Measurements from ENCODE around the gene C4orf36. TPM values are rescaled to one million over a fixed set of nuclear protein-coding genes. Genes with fewer than 3 reads are reported as not detected.

Gene C4orf36
- total RNA-seq, 1 donor from 2014 or later, result not detected

DNA sequence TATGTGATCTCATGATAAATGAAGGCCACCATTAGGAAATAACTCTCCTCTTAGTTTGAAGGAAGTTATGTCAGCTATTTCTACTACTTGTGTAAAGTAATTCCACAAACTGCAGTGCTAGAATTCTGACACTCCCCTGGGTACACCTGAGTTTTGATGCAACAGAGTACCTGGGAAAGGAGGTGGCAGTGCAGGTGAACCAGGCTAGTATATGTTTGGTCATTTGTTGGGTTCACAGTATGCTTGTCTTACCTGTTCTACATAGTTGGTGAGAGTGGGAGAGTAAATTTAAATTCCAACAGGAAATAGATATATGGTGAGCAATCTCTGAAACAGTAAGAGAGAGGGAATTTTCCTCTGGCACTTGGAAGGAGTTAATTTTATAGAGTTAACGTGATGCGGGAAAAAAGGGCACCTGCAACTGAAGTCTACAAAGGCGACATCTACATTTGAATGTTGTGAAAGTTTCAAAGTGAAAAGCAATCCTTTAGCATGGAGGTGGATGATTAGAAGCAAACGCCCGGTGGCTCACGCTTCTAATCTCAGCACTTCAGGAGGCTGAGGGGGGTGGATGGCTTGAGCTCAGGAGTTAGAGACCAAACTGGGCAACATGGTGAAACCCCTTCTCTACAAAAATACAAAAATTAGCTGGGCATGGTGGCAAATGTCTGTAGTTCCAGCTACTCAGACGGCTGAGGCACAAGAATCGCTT is 34.7 kb downstream of the C4orf36 start:
- H3K4me1 Mint-ChIP-seq, result no peaks in the 10 kb centered on the region
- TF ChIP-seq, protein P1, sequence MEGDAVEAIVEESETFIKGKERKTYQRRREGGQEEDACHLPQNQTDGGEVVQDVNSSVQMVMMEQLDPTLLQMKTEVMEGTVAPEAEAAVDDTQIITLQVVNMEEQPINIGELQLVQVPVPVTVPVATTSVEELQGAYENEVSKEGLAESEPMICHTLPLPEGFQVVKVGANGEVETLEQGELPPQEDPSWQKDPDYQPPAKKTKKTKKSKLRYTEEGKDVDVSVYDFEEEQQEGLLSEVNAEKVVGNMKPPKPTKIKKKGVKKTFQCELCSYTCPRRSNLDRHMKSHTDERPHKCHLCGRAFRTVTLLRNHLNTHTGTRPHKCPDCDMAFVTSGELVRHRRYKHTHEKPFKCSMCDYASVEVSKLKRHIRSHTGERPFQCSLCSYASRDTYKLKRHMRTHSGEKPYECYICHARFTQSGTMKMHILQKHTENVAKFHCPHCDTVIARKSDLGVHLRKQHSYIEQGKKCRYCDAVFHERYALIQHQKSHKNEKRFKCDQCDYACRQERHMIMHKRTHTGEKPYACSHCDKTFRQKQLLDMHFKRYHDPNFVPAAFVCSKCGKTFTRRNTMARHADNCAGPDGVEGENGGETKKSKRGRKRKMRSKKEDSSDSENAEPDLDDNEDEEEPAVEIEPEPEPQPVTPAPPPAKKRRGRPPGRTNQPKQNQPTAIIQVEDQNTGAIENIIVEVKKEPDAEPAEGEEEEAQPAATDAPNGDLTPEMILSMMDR (IDR thresholded peaks at IDR 0.05), result no peak
- ATAC-seq (ENCODE audit: low read depth) (no peak), DNase-seq (no peak)
- POLR2A ChIA-PET, result no interaction called here
- no peaks in the 10 kb centered on the region for H3K9me3 Mint-ChIP-seq
- no peaks in the 10 kb centered on the region for H3K36me3 Mint-ChIP-seq (ENCODE audit: low read depth)
- H3K4me3 Mint-ChIP-seq, result no peak overlapping the region
- intact Hi-C loops (cut with micrococcal nuclease), result no loop called here
- no peak overlapping the region for H3K27ac Mint-ChIP-seq
- no peaks in the 10 kb centered on the region for H3K27me3 Mint-ChIP-seq
- CTCF ChIA-PET, result no interaction called here

DNA sequence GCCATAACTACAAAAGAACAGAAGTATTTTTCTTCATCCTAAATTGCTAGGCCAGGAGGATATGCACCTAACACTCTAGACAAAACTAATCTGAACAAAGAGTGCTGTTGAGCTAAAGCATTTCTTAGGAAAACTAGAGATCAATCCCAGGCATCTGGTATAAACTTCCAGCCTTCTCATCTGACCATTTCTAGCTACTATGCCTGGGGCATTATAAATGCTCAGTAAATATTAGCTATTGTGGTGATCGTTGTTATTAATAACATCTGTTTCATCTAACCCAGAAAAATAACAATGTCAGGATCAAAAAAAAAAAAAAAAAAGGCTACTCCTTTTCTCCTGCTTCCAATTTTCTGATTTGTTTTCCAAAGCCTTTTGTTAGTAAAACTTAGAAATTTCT is 35.3 kb downstream of the C4orf36 start:
- H3K36me3 Mint-ChIP-seq (ENCODE audit: low read depth), result no peaks in the 10 kb centered on the region
- no peak overlapping the region for H3K27ac Mint-ChIP-seq
- intact Hi-C loops (cut with micrococcal nuclease), result no loop called here
- TF ChIP-seq, protein P1 (IDR thresholded peaks at IDR 0.05), result no peak
- no peaks in the 10 kb centered on the region for H3K9me3 Mint-ChIP-seq
- ChIA-PET POLR2A (no interaction called here), CTCF (no interaction called here)
- H3K27me3 Mint-ChIP-seq, result no peaks in the 10 kb centered on the region
- DNase-seq (no peak), ATAC-seq (ENCODE audit: low read depth) (no peak)
- no peak overlapping the region for H3K4me3 Mint-ChIP-seq
- no peaks in the 10 kb centered on the region for H3K4me1 Mint-ChIP-seq

DNA sequence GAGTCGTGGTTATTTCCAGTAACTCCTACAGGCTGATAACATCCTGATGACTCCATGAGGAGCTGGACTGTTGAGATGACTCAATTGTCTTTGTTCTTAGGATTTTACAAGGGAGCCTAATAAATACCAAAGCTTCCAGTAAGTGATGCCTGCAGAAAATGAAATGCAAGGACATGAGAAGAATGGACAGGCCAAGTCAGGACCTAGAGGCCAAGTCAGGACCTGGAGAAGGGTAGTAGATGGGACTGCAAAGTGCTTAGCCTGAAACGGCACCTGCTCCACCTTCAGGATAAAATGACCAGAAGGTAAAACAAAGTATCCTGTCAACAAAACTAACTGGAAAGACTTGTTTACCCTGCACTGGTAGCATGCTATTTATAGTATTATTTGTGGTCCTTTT is 36.6 kb downstream of the C4orf36 start:
- TF ChIP-seq, protein P1 (IDR thresholded peaks at IDR 0.05), result no peak
- intact Hi-C loops (cut with micrococcal nuclease), result no loop called here
- no peaks in the 10 kb centered on the region for H3K9me3 Mint-ChIP-seq
- ATAC-seq (ENCODE audit: low read depth) (no peak), DNase-seq (no peak)
- no peaks in the 10 kb centered on the region for H3K36me3 Mint-ChIP-seq (ENCODE audit: low read depth)
- H3K27me3 Mint-ChIP-seq, result no peaks in the 10 kb centered on the region
- ChIA-PET CTCF (no interaction called here), POLR2A (no interaction called here)
- no peaks in the 10 kb centered on the region for H3K4me1 Mint-ChIP-seq
- H3K4me3 Mint-ChIP-seq, result no peak overlapping the region
- H3K27ac Mint-ChIP-seq, result no peak overlapping the region

DNA sequence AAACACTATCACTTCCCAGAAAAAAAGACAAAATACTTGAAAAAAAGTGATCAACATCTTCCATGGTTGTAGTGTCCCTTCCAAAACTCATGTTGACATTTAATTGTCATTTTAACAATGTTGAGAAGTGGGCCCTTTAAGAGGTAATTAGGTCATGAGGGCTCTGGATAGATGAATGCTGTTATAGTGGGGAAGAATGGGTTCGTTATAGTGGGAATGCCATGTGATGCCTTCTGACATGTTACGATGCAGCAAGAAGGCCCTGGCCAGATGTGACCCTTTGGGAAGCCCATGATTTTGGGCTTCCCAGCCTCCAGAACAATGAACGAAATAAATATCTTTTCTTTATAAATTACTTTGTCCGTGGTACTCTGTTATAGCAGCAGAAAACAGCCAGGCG is 39.0 kb downstream of the C4orf36 start:
- POLR2A ChIA-PET, result no interaction called here
- Mint-ChIP-seq H3K27me3 (no peaks in the 10 kb centered on the region), H3K9me3 (no peaks in the 10 kb centered on the region), H3K4me3 (no peak overlapping the region), H3K4me1 (no peaks in the 10 kb centered on the region), H3K36me3 (ENCODE audit: low read depth) (no peaks in the 10 kb centered on the region), H3K27ac (no peak overlapping the region)
- CTCF ChIA-PET, result no interaction called here
- DNase-seq (no peak), ATAC-seq (ENCODE audit: low read depth) (no peak)
- intact Hi-C loops (cut with micrococcal nuclease), result no loop called here
- TF ChIP-seq, protein P1 (IDR thresholded peaks at IDR 0.05), result no peak

DNA sequence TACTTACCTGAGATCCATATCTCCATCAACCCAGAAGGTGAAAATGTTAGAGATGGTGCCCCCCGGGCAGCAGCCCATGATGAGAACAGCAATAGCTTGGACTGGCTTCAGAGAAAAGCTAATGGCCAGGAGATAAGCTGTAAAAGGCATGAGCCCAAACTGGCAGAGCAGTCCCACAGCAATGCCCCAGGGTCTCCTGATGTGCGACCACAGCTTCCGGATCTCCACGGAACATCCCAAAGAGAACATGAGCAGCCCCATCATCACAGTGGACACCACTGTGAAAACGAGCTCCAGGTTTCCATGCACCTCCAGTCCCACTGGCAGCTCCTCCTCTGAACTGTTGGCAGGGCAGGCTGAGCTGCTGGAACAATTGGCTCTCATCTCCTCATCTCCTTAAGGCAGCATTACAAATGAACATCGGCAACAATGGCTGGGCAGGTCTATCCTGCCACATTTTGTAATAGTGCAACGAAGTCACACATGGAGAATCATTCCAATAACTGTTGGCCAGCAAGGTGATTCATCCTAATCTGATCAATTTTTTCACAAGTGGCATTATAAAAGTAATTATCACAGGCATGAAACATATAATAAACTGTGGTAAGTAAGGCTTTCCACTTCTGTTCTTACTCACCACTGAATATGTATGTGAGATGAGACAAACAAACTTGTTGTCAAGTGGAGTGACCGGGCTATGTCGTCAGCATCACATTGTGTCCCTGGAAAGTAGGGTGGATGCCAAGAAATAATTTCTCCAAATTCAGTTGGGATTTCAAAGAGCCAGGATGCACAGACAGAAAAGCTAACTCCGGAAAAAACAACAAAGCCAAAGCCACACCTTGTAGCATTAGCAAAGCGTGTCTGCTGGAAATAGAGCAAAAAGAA is 43.2 kb downstream of the C4orf36 start, which contains the start of gene SLC10A6:
Gene SLC10A6, minus strand, starts transcription at position 653 of the 888 bp plus-strand sequence. Its CDS starts 269 bp downstream, at position 384.
- H3K27ac Mint-ChIP-seq, result no peak within 1 kb of the TSS
- DNase-seq (no peak), ATAC-seq (ENCODE audit: low read depth) (no peak)
- H3K4me1 Mint-ChIP-seq, result no peaks in the 10 kb centered on the region
- no peaks in the 10 kb centered on the region for H3K9me3 Mint-ChIP-seq
- ChIA-PET CTCF (interaction anchor here (1.1 kb wide), 1 partner anchor 350 kb away, joined by 3 read pairs; no protein-coding TSS in a partner anchor), POLR2A (no interaction called here)
- intact Hi-C loops (cut with micrococcal nuclease), result no loop called here
- TF ChIP-seq, protein P1 (IDR thresholded peaks at IDR 0.05), result no peak
- no peaks in the 10 kb centered on the region for H3K27me3 Mint-ChIP-seq
- no peak within 1 kb of the TSS for H3K4me3 Mint-ChIP-seq
- no peaks in the 10 kb centered on the region for H3K36me3 Mint-ChIP-seq (ENCODE audit: low read depth)

All from activated B cell treated with CpG ODN at 0.5 μM for 24 hours (primary cell).